H9 (cell line): ENCODE results near the gene GNAO1. TPM values are rescaled to one million over a fixed set of nuclear protein-coding genes. Genes with fewer than 3 reads are reported as not detected.
A peak's percentile ranks its signal among the peaks of the same experiment; 100 is the strongest.

Source experiments
- DNase-seq: peaks from one replicate; pipeline ENCODE4 v3.0.0-alpha.2; 2017
- H2AFZ ChIP-seq: one replicate; pipeline ENCODE4 v1.6.1; 2013; ENCODE audit warnings: mild to moderate bottlenecking, low read length, control low read depth, moderate library complexity
- H2AK5ac ChIP-seq: 2 replicates; pipeline ENCODE4 v1.6.1; 2013; ENCODE audit warnings: low read length, control low read depth, mixed read lengths; ENCODE audit not compliant: insufficient read length
- H2BK120ac ChIP-seq: one replicate; pipeline ENCODE4 v1.6.1; 2013; ENCODE audit warnings: low read depth, mild to moderate bottlenecking, low read length, control low read depth, inconsistent platforms; ENCODE audit not compliant: poor library complexity, severe bottlenecking
- H2BK12ac ChIP-seq: 2 replicates; pipeline ENCODE4 v1.6.1; 2013; ENCODE audit warnings: low read length, control low read depth, mixed read lengths, low read depth; ENCODE audit not compliant: insufficient read length
- H2BK15ac ChIP-seq: 2 replicates; pipeline ENCODE4 v1.6.1; 2013; ENCODE audit warnings: low read depth, low read length, control low read depth
- H2BK20ac ChIP-seq: one replicate; pipeline ENCODE4 v1.6.1; 2013; ENCODE audit warnings: low read depth, mild to moderate bottlenecking, low read length, control low read depth, inconsistent platforms; ENCODE audit not compliant: poor library complexity, severe bottlenecking
- H2BK5ac ChIP-seq: 2 replicates; pipeline ENCODE4 v1.6.1; 2013; ENCODE audit warnings: low read length, control low read depth, mixed read lengths; ENCODE audit not compliant: insufficient read length
- H3K14ac ChIP-seq: 2 replicates; pipeline ENCODE4 v1.6.1; 2013; ENCODE audit warnings: low read length, control low read depth; ENCODE audit not compliant: insufficient read depth
- H3K18ac ChIP-seq: 2 replicates; pipeline ENCODE4 v1.6.1; 2013; ENCODE audit warnings: low read depth, mild to moderate bottlenecking, mixed read lengths, low read length, control low read depth; ENCODE audit not compliant: insufficient read length
- H3K23ac ChIP-seq: 2 replicates; pipeline ENCODE4 v1.6.1; 2013; ENCODE audit warnings: low read length, control low read depth, mixed read lengths, low read depth; ENCODE audit not compliant: insufficient read length
- H3K23me2 ChIP-seq: 2 replicates; pipeline ENCODE4 v1.6.1; 2013; ENCODE audit warnings: low read depth, mild to moderate bottlenecking, mixed read lengths, low read length, control low read depth; ENCODE audit not compliant: insufficient read length, poor library complexity, severe bottlenecking
- H3K27ac ChIP-seq: 2 replicates; pipeline ENCODE4 v1.5.1; 2013; ENCODE audit warnings: low read length, control low read depth, mixed read lengths, low read depth; ENCODE audit not compliant: insufficient read length
- H3K27me3 ChIP-seq: 2 replicates; pipeline ENCODE4 v1.6.1; 2013; ENCODE audit warnings: low read length, control low read depth, inconsistent platforms; ENCODE audit not compliant: insufficient read depth
- H3K4ac ChIP-seq: 2 replicates; pipeline ENCODE4 v1.6.1; 2013; ENCODE audit warnings: low read depth, mild to moderate bottlenecking, control low read depth, inconsistent platforms, low read length, moderate library complexity
- H3K4me1 ChIP-seq: 2 replicates; pipeline ENCODE4 v1.6.1; 2013; ENCODE audit warnings: low read length, control low read depth, inconsistent platforms; ENCODE audit not compliant: insufficient read depth
- H3K4me2 ChIP-seq: 2 replicates; pipeline ENCODE4 v1.6.1; 2013; ENCODE audit warnings: low read length, control low read depth, mixed read lengths; ENCODE audit not compliant: insufficient read length, insufficient read depth
- H3K56ac ChIP-seq: 2 replicates; pipeline ENCODE4 v1.6.1; 2013; ENCODE audit warnings: low read depth, mild to moderate bottlenecking, mixed read lengths, low read length, control low read depth; ENCODE audit not compliant: insufficient read length
- H3K79me1 ChIP-seq: 2 replicates; pipeline ENCODE4 v1.6.1; 2013; ENCODE audit warnings: low read depth, mild to moderate bottlenecking, moderate library complexity, low read length, control low read depth, inconsistent platforms; ENCODE audit not compliant: insufficient read depth, poor library complexity, severe bottlenecking
- H3K79me2 ChIP-seq: 2 replicates; pipeline ENCODE4 v1.6.1; 2013; ENCODE audit warnings: low read length, control low read depth, inconsistent platforms; ENCODE audit not compliant: insufficient read depth
- H3K9ac ChIP-seq: 2 replicates; pipeline ENCODE4 v1.6.1; 2013; ENCODE audit warnings: low read length, control low read depth, mixed read lengths; ENCODE audit not compliant: insufficient read length; ENCODE audit errors: extremely low read depth
- H3K9me3 ChIP-seq: one replicate; pipeline ENCODE4 v1.6.1; 2013; ENCODE audit warnings: low read depth, low read length, inconsistent platforms; ENCODE audit not compliant: control insufficient read depth
- H3T11ph ChIP-seq: one replicate; pipeline ENCODE4 v1.6.1; 2013; ENCODE audit warnings: mild to moderate bottlenecking, low read length, control low read depth, inconsistent platforms
- H4K20me1 ChIP-seq: one replicate; pipeline ENCODE4 v1.6.1; 2013; ENCODE audit not compliant: control insufficient read depth, insufficient read length, insufficient read depth
- H4K5ac ChIP-seq: 2 replicates; pipeline ENCODE4 v1.6.1; 2013; ENCODE audit warnings: low read depth, mild to moderate bottlenecking, mixed read lengths, low read length, control low read depth; ENCODE audit not compliant: insufficient read length
- H4K8ac ChIP-seq: replicated peaks from 2 replicates; pipeline ENCODE4 v1.6.1; 2013; ENCODE audit warnings: low read length, control low read depth, mixed read lengths, low read depth; ENCODE audit not compliant: insufficient read length
- H4K91ac ChIP-seq: 2 replicates; pipeline ENCODE4 v1.6.1; 2013; ENCODE audit warnings: low read depth, mild to moderate bottlenecking, moderate library complexity, mixed read lengths, low read length, control low read depth; ENCODE audit not compliant: insufficient read length
- H3K27ac Mint-ChIP-seq, 3 experiments: 2 replicates in 2 of 3; 3 replicates in 1 of 3; pipeline ENCODE4 v1.8.0; 2020 to 2021; ENCODE audit warnings: mixed read lengths in 3 of 3, mild to moderate bottlenecking in 1 of 3, moderate library complexity in 1 of 3
- H3K27me3 Mint-ChIP-seq: 2 replicates; pipeline ENCODE4 v1.8.0; 2021; ENCODE audit warnings: low read depth, mild to moderate bottlenecking, moderate library complexity, mixed read lengths
- H3K36me3 Mint-ChIP-seq, 3 experiments: 2 replicates in 2 of 3; 3 replicates in 1 of 3; pipeline ENCODE4 v1.8.0; 2020 to 2021; ENCODE audit warnings: low read depth in 3 of 3, mixed read lengths in 3 of 3; ENCODE audit not compliant: insufficient read depth in 1 of 3
- H3K4me1 Mint-ChIP-seq, 2 experiments: 2 replicates each; pipeline ENCODE4 v1.8.0; 2020; ENCODE audit warnings: mixed read lengths in 2 of 2
- H3K4me3 Mint-ChIP-seq, 2 experiments: 2 replicates in 1 of 2; 3 replicates in 1 of 2; pipeline ENCODE4 v1.8.0; 2020 to 2021; ENCODE audit warnings: mild to moderate bottlenecking in 2 of 2, mixed read lengths in 2 of 2, moderate library complexity in 1 of 2
- H3K9me3 Mint-ChIP-seq, 2 experiments: 2 replicates in 1 of 2; 3 replicates in 1 of 2; pipeline ENCODE4 v1.8.0; 2020; ENCODE audit warnings: mild to moderate bottlenecking in 2 of 2, mixed read lengths in 2 of 2, moderate library complexity in 1 of 2
- WGBS: extraction: QIAGEN DNeasy Blood & Tissue Kit; methylation state at CpG from one replicate; pipeline ENCODE4 v1.1.7; 2013; ENCODE audit warnings: missing lambda C conversion rate, low lambda C conversion rate, mixed read lengths; ENCODE audit not compliant: insufficient read length; ENCODE audit errors: extremely low coverage; 5-methylcytosine and 5-hydroxymethylcytosine counted together
- total RNA-seq: library from RNA; stranded (reverse); gene quantifications from 2 replicates; pipeline ENCODE4 v1.2.1, GENCODE V29; 2021
- TF ChIP-seq, protein P1 (sequence below): fragments of 200-600 bp; sonication (generic); conservative IDR thresholded peaks from 3 replicates; pipeline ENCODE4 v1.8.0; 2021; ENCODE audit warnings: antibody characterized with exemption, mild to moderate bottlenecking

Gene GNAO1
- total RNA-seq, 1 experiment from 2014 or later, result 16.9 TPM

DNA sequence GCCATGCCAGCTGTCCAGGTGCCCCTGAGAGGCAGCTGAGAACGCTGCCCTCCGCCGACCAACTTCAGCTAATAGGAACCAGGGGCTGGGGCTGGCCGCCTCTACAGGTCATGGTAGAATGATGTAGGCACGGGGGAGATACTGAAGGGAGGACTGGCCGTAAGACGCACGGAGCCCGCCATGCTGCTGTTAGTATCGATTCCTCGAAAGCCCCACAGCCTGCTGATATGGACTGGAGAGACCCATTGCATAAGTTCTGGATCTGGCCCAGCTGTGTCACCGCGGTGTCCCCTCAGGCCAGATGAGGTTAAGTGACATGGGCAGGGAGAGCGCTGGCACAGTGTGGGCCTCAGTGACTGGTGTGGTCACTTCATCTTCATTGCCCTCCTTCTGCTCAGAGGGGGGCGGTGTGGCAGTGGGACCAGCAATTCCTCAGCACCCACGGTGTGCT lies 158.4 kb downstream of the GNAO1 start:
- H3K79me1 ChIP-seq, result no peaks in the 10 kb centered on the region
- H2AK5ac ChIP-seq, result no peak overlapping the region
- H3K9me3 Mint-ChIP-seq, result no peaks in the 10 kb centered on the region; a peak in 1 of 5 replicates
- H3K18ac ChIP-seq, result no peak overlapping the region
- H3K27ac Mint-ChIP-seq, result peak overlapping the region in 1 of 3 experiments; percentile 76; a peak in 1 of 7 replicates
- TF ChIP-seq, protein P1, sequence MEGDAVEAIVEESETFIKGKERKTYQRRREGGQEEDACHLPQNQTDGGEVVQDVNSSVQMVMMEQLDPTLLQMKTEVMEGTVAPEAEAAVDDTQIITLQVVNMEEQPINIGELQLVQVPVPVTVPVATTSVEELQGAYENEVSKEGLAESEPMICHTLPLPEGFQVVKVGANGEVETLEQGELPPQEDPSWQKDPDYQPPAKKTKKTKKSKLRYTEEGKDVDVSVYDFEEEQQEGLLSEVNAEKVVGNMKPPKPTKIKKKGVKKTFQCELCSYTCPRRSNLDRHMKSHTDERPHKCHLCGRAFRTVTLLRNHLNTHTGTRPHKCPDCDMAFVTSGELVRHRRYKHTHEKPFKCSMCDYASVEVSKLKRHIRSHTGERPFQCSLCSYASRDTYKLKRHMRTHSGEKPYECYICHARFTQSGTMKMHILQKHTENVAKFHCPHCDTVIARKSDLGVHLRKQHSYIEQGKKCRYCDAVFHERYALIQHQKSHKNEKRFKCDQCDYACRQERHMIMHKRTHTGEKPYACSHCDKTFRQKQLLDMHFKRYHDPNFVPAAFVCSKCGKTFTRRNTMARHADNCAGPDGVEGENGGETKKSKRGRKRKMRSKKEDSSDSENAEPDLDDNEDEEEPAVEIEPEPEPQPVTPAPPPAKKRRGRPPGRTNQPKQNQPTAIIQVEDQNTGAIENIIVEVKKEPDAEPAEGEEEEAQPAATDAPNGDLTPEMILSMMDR, result no peak
- H2BK12ac ChIP-seq, result no peak overlapping the region
- no peak overlapping the region for H2BK5ac ChIP-seq
- H2BK120ac ChIP-seq, result no peak overlapping the region
- no peak overlapping the region for H2AFZ ChIP-seq
- H3K4ac ChIP-seq, result no peak overlapping the region
- H4K5ac ChIP-seq, result no peak overlapping the region
- no peak overlapping the region for H4K8ac ChIP-seq
- H3K4me1 Mint-ChIP-seq, result no peaks in the 10 kb centered on the region
- H3K79me2 ChIP-seq, result no peaks in the 10 kb centered on the region
- no CpG with 5 or more reads among the region's 16 CpGs for WGBS
- H2BK20ac ChIP-seq, result no peak overlapping the region
- DNase-seq, result no peak
- H3K4me1 ChIP-seq, result no peaks in the 10 kb centered on the region
- no peaks in the 10 kb centered on the region; a peak in 1 of 7 replicates for H3K36me3 Mint-ChIP-seq
- H3K9ac ChIP-seq, result no peak overlapping the region
- no peaks in the 10 kb centered on the region for H3K23me2 ChIP-seq
- H3K27me3 ChIP-seq, result no peaks in the 10 kb centered on the region
- H4K20me1 ChIP-seq, result no peaks in the 10 kb centered on the region
- no peak overlapping the region for H2BK15ac ChIP-seq
- no peak overlapping the region for H3K27ac ChIP-seq
- H3K23ac ChIP-seq, result no peak overlapping the region
- no peak overlapping the region for H3T11ph ChIP-seq
- no peak overlapping the region for H3K4me2 ChIP-seq
- no peak overlapping the region for H4K91ac ChIP-seq
- no peaks in the 10 kb centered on the region for H3K9me3 ChIP-seq
- no peaks in the 10 kb centered on the region; the same call in none of the 2 replicates for H3K27me3 Mint-ChIP-seq
- H3K56ac ChIP-seq, result no peak overlapping the region
- H3K4me3 Mint-ChIP-seq, result no peak overlapping the region
- no peak overlapping the region for H3K14ac ChIP-seq
